ENCODE measurements around the gene PPP1CB.

Gene PPP1CB

GRCh38 chr2:28721601-28722191 lies 29.9 kb upstream of the PPP1CB start:
- no peak for DNase-seq (ENCODE audit: low read depth)
- no peak overlapping the region for H3K4me3 ChIP-seq (ENCODE audit: low read depth, low read length)
- in situ Hi-C loops (cut with HindIII; ENCODE audit: low sequenced_read_pairs) = no loop called here
- TF ChIP-seq CTCF (IDR thresholded peaks at IDR 0.05; ENCODE audit: low read depth, low read length, missing control alignments) = no peak

GRCh38 chr2:28725021-28725711 lies 26.5 kb upstream of the PPP1CB start:
- no peak for TF ChIP-seq CTCF (IDR thresholded peaks at IDR 0.05; ENCODE audit: low read depth, low read length, missing control alignments)
- H3K4me3 ChIP-seq (ENCODE audit: low read depth, low read length) = no peak overlapping the region
- in situ Hi-C loops (cut with HindIII; ENCODE audit: low sequenced_read_pairs) = no loop called here
- DNase-seq (ENCODE audit: low read depth) = no peak

- H3K4me3 ChIP-seq (ENCODE audit: low read depth, low read length) = no peak overlapping the region
- no peak for DNase-seq (ENCODE audit: low read depth)
- in situ Hi-C loops (cut with HindIII; ENCODE audit: low sequenced_read_pairs) = no loop called here
- no peak for TF ChIP-seq CTCF (IDR thresholded peaks at IDR 0.05; ENCODE audit: low read depth, low read length, missing control alignments)
These were observed 25.5 kb upstream of the PPP1CB start for GRCh38 chr2:28726177-28726576.

- no peak overlapping the region for H3K4me3 ChIP-seq (ENCODE audit: low read depth, low read length)
- TF ChIP-seq CTCF (IDR thresholded peaks at IDR 0.05; ENCODE audit: low read depth, low read length, missing control alignments) = no peak
- in situ Hi-C loops (cut with HindIII; ENCODE audit: low sequenced_read_pairs) = no loop called here
- no peak for DNase-seq (ENCODE audit: low read depth)
These were observed 21.9 kb upstream of the PPP1CB start for GRCh38 chr2:28729698-28730097.

GRCh38 chr2:28730641-28731146 lies 20.9 kb upstream of the PPP1CB start:
- no peak for TF ChIP-seq CTCF (IDR thresholded peaks at IDR 0.05; ENCODE audit: low read depth, low read length, missing control alignments)
- in situ Hi-C loops (cut with HindIII; ENCODE audit: low sequenced_read_pairs) = no loop called here
- no peak overlapping the region for H3K4me3 ChIP-seq (ENCODE audit: low read depth, low read length)
- no peak for DNase-seq (ENCODE audit: low read depth)

GRCh38 chr2:28735511-28735910 lies 16.1 kb upstream of the PPP1CB start:
- no peak for DNase-seq (ENCODE audit: low read depth)
- no peak for TF ChIP-seq CTCF (IDR thresholded peaks at IDR 0.05; ENCODE audit: low read depth, low read length, missing control alignments)
- H3K4me3 ChIP-seq (ENCODE audit: low read depth, low read length) = no peak overlapping the region
- in situ Hi-C loops (cut with HindIII; ENCODE audit: low sequenced_read_pairs) = no loop called here
